NCI-H510A (cell line): ENCODE results near the gene NFE2L2.
"Not testable (repeated sequence)": the region's sequence is repeated elsewhere in the genome, so short reads cannot be mapped to it uniquely, and the experiment has no call there.

ENCODE experiments used
- DNase-seq: peaks from one replicate; lab custom pipeline; 2025; lab: John Stamatoyannopoulos, UW

NFE2L2 gene

DNA sequence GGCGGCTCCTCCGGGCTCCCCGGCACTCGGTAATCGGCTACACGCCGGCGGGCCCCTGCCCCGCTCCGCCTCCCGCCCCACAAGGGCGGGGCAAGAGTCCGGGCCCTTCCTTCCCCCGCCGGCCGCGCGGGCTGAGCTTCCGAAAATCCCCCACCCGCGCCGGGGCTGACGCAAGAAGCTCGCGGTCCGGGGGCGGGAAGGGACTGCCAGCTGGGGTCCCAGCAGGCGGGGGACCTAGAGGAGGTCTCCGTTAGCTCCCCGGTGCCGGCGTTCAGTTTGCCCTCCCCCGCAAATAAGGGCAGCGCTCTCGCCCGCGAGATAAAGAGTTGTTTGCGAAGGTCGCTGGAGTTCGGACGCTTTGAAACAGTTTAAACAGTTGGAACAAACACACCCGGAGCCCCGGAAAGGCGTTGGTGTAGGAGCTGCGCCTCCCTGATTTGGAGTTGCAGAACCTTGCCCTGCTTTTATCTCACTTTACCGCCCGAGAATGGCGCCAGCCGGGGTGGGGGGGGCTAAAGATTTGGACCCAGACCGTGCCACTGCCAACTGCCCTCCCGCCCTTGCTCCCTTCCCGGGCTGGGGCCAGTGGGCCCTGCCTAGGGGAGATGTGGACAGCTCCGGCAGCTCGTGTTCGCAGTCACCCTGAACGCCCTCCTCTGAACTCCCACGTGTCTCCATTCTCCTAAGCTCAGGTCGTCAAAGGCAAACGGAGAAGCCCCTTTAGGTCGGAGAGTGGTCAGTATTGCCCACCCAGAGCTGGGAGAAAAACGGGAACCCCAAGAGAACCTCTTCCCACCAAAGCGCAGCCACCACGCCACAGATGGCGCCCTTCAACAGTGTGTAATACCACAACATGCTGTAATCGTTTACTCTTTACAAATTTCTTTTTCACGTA, at the start of gene NFE2L2:
Gene NFE2L2, minus strand, starts transcription at position 35 of the 895 bp plus-strand sequence. CDS start 151 bp downstream, outside the sequence.
- DNase-seq: peak; percentile 89

DNA sequence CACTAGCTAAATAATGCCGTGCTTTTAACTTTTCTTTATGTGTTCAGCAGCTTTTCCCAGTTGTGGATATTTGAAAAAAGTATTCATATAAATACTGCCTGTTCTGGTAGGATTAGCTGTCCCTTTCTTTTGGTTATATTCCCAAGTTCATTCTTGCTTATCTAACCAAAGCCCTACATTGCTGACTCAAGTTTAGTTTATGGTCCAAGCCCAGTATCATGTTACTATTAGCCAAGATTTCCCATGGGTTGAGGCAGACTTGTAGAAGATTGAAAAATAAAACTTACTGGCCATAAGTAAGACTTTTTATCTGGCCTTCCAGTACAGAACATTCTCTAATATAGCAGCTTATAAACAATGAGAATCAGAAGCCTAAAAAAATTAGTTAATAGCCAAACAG, 49.7 kb upstream of the NFE2L2 start:
- no peak for DNase-seq

DNA sequence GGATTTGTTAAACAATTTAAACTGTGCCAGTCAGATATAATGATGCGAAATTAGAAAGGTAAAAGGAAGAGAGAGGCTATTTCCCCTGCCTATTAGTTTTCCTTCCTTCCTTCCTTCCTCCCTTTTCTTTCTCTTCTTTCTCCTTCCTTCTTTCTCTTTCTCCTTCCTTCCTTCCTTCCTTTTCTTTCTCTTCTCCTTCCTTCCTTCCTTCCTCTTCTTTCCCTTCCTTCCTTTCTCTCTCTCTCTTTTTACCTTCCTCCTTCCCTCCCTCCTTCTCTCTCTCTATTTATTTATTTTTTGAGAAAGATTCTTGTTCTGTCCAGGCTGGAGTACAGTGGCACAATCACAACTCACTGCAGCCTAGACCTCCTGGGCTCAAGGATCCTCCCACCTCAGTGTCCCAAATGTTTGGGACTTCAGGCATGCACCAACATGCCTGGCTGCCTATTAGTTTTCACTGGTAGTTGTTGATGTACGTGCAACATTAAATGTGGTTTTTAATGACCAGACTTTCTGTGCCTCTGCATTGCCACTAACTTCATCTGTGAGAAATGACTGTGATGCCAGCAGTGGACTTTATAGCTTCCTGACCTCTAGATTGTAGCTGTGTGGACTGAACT, 48.7 kb upstream of the NFE2L2 start:
- no peak for DNase-seq

DNA sequence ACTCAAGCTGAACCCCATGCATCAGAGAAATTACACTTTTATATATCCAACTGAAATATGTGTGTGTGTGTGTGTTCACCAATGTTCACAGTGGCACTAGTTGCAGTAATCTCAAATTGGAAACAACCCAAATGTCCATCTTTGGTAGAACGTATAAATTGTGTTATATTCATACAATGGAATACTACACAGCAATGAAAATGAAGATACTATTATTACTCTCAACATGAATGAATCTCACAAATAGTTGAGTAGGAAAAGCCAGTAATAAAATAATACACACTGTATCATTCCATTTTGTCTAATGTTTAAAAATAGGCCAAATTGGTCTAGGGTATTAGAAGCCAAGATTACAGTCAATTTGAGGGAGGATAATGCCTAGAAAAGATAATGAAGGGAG, 48.0 kb upstream of the NFE2L2 start:
- DNase-seq: no peak

DNA sequence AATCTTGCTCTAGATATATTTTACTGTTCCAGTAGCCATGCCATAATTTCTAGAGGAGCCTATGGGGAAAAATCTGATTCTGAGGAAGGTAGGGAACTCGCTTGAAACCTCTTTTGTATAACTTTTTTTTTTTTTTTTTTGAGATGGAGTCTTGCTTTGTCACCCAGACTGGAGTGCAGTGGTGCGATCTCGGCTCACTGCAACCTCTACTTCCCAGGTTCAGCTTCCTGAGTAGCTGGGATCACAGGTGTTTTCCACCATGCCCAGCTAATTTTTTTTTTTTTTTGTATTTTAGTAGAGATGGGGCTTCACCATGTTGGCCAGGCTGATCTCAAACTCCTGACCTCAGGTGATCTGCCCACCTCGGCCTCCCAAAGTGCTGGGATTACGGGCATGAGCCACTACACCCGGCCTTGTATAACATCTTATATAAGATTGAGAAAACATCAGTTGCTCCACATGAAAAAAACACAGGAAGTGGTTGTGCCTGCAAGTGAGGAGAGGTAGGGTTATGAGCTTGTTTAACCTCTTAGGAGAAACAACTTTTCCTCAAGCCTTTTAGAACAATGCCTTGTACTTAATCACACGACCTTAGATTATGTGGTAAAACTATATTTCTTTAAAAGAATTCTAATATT, 45.3 kb upstream of the NFE2L2 start:
- DNase-seq: not testable (repeated sequence)

DNA sequence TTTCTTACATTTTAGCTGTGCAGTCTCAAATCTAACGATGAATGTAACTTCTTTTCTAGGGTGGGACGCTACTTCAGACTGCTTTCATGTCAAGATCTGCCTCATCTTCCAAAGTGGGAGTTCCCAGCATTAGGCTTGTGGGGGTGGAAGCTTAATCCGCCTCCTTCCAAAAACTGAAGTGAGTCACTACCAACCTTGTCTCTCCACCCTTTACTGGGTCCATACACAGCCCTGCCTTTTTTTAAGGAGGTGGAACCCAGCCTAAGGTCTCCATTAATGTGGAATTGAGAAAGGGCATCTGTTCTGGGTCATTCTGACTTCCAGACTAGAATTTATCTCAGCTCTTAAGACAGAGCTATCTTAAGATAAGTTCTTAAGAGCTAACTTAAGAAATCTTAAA, 42.0 kb upstream of the NFE2L2 start:
- DNase-seq: no peak

DNA sequence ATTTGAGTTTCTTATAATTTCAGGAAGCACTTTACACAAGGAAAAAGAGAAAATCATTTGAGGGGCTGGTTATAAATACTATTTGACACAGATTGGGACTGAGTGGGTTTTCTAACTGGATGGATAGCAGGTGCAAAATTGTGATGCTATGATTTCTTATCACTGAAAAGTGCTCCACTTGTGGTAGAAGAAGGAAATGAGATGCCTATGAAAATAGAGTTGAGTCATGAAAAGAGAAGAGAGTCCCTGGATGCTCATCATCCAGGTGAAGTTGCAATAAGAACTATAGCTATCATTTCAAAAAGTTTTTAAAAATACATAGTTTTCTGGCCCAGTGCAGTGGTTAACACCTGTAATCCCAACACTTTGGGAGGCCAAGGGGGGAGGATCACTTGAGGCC, 39.4 kb upstream of the NFE2L2 start:
- DNase-seq: no peak

DNA sequence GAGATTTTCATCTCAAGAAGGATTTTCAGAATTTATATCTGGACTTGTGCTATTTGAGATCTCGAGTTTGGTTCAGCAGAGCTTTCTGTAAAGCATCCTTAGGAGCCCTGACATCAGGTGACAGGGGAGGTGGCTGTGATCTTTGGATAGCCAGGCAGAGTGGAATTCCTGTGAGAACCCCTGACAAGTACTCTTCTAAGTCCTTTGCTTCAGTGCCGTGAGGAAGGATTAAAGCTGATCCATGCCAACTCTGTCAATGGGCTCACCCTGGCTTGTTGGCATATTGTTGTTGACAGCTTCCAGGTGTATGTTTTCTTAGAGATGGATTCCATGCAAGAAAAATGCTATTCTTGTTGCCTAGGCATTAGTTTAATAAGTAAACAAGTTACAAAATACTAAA, 38.0 kb upstream of the NFE2L2 start:
- DNase-seq: no peak

DNA sequence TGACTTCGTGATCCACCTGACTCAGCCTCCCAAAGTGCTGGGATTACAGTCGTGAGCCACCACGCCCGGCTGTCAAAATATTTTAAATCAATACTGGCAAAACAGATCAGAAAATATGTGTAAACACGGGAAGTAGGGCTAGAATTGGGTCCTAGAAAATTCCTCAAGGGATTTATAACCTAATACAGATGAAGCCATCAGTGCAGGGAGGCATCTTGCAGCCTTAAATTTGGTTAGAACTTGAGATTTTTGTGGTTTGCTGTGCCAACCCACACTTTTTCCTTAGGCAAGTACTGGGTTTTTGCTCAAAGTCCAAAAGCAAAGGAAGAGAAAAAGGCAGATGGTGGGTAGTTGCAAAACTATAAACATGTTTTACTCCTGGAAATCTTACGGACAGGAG, 33.7 kb upstream of the NFE2L2 start:
- DNase-seq: no peak

DNA sequence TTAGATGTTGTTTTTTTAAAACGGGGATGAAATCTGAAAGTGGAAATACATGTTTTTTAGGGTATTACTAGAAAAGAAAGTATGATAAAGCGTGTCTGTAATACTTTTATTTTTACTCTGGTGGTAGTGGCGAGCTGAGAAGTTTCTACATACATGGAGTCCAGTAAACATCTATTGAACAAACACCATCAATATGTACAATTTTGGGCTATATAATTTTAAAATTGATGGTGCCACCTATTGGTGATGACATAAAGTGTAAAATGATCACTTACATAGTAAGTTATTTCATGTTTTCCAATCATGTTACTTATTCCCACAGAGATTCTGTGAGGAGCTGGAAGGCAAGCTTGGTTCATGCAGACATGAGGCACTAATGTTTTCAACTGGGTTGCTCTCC, 31.5 kb upstream of the NFE2L2 start:
- DNase-seq: no peak

DNA sequence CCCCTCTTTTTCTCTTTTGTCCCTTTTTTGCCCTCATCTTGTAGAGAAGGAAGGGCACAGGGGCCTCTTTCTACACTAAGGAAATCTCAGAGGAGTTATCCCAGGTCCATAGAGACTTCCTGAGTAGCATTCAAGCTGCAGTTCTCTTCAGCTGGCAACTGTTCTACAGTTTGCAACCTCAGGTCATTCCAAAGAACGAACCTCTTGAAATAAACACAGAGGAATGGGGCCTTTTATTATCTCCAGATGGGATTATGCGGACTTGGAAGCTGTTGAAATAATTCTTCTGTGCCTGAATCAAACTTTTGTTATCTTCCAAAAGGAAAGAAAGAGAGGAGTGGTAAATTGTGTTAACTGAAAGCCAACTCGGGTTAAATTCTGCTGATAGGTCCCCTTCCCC, 31.0 kb upstream of the NFE2L2 start:
- DNase-seq: no peak

DNA sequence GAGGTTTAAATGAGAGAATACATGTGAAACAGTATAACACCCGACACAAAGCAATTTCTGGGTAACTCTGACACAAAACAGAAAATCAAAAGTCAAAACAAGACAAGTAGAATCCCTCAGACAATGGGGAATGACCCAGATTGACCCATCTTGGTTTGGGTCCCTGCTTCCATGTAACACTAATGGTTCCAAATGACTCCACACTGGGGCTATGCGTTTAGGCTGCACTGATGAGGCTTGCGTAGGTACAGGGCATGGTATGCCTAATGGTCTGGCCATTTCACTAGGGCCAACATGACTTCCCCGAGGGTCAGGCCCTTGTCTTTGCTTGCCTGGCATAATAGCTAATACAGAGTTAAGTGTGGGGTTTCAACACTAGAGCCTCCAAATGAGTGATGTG, 27.2 kb upstream of the NFE2L2 start:
- DNase-seq: no peak

DNA sequence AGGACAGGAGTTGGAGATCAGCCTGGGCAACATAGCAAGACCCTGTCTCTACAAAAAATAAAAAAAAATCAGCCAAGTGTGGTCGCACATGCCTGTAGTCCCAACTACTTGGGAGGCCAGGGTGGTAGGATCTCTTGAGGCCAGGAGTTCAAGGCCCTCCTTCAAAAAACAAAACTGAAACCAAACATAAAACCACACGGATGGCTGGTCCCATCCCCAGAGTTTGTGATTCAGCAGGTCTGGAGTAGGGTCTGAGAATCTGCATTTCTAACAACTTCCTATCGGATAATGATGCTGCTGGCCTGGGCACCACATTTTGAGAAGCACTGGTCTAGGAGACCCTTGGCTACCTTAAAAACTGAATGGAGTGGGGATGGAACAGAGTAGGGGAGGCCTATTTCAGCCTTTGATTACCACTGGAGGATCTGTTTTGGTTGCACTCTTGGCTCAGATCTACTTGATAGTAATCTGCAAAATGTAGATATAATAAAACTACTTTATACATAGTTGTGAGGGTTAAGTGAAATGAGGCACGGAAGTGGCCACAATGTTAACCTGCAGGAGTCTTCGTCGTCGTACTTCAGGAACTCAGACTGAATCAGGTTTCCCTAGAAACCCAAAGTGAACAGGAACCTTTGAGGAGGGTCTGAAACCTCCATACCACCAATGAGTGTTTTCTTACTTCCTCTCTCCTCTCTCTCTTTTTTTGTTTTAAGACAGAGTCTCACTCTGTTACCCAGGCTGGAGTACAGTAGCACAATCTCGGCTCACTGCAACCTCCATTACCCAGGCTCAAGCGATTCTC, 25.5 kb upstream of the NFE2L2 start:
- DNase-seq: no peak

DNA sequence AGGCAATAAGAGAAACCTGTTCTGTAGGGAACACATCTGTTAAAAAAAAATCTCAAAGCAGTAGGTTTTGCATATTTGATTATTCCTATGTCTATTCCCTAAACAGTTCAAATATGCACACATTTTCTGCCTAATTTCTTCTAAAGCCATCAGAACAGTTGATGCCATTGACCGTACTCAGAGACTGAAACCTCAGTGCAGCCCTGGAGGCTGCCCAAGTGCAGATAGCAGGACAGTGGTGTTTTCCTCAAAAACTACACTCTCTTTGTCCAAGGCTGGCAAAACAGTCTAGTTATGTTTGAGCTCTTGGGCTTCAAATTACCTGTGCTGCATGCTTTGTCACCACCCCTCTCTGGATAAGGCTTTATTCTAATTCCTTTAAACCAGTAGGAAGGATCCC, 23.3 kb upstream of the NFE2L2 start:
- no peak for DNase-seq

DNA sequence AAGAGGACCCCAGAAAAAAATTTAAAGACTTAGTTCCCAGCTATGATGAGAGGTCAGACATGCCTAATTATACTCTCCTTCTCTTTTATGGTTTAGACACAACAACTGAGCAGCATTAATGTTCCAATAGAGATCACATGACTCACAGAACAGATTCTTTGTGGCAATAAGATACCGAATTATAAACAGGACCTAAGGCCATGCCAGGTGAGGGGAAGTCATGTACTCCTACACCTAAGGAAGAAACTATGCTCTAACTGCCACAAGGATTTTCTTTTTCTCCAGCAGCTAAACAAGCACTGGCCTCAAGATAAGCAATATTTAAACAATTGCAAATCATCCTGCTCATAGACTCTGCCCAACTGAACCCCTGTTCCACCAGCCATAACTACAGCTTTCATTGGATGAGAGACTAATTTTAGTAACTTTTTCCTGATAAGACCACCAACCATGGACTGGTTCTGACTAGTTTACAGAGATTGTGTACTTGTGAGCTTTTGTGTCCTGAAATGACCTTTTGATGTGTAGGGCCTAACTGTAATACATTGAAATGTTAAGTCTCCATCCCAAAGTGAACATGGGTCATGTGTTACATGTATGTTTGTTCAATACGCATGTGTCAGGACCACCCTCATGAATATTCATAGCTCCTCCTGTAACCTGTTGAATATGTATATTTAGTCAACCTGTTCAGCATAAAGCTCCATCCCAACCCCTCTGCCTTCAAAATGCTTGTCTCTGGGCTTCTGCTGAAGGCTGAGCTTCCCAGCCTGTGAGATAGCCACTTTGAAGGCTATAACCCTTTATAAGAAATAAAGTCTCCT, 21.6 kb upstream of the NFE2L2 start:
- no peak for DNase-seq

DNA sequence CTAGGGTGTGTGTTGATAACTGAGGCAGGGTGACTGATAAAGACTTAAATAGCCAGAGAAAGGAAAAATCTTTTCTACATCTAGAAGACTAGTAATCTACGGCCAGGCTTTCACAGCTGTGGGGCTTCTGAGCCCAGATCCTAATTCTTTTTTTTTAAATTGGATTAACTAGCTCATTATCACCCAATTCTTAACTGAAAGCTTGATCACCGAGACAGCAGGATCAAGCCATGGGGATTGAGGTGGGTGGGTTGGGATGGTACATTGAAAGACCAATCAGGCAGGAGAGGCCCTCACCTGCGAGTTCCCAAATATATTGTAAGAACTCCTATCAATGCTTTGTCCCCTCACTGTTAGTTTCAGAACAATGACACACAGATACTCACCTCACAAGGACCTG, 20.0 kb upstream of the NFE2L2 start:
- DNase-seq: no peak

DNA sequence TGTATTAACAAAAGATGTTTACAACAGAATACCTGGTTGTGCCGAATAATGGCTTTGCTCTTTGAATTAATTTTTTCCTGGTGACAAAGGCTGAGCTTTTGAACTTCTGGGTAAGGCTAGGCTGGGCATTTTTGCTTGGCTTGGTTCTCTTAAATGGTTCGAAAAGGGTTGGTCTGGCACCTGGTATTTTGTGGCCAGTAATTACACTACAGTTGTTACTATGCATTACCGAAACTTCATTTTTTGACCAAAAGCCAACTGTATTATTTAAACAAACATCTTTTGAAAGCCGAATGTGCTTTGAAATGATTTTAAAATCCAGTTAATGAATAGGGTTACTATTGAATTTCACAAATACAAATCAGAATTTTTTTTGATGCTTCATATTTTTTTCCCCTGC, 19.4 kb upstream of the NFE2L2 start:
- no peak for DNase-seq

DNA sequence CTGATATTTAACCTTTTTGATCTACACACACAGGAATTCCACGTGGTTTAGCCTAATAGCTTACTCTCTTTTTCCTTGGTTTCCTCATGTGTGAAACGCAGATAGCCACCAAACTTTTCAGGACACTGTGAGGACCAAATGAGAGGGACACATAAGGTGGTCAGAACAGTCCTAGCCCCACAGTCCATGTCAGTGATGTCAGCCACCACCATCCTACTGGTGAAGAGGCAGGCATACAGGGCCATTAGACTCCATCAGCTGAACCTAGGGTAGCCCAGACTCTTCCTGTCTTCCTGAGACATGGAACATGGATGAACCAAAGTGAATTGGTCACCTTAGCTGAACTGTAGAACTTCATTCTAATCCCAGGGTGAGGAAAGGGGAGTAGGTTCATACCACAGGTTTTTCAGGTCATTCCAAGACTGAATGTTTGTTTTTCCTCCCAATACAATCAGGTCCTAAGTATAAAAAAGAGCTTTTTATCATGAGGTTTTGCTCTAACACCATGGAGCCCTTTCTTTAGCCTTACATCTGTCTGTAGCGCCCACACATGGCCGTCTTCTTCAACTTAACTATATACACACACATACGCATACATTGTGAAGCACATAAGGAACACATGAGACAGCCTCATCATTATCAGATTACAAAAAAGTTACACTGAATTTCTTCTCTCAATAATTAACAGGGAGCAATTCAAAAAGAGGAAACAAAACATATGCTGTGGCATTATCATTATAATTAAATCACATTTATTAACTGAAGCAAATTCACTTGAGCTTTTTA, 18.5 kb upstream of the NFE2L2 start:
- DNase-seq: no peak

DNA sequence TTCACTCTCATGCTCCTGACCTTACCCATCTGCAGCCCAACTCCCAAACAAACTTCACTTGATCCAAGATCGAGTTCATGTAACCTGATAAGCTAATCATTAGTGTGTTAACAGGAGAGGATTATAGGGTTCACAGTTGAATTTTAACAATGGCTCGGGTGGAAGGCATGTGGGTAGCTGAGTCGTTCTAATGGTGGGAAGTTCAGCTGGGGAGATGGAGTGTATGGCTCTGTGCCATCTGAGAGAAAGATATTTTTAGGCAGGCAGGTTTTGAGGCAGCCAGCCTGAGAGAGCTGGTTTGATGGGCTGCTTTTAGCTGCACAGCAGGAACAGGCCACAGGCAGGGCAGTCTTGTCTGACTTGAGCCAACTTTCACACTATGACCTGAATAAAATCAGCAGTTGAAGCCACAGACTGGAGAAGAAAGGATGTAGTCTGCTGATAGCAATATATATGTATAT, 17.7 kb upstream of the NFE2L2 start:
- no peak for DNase-seq

DNA sequence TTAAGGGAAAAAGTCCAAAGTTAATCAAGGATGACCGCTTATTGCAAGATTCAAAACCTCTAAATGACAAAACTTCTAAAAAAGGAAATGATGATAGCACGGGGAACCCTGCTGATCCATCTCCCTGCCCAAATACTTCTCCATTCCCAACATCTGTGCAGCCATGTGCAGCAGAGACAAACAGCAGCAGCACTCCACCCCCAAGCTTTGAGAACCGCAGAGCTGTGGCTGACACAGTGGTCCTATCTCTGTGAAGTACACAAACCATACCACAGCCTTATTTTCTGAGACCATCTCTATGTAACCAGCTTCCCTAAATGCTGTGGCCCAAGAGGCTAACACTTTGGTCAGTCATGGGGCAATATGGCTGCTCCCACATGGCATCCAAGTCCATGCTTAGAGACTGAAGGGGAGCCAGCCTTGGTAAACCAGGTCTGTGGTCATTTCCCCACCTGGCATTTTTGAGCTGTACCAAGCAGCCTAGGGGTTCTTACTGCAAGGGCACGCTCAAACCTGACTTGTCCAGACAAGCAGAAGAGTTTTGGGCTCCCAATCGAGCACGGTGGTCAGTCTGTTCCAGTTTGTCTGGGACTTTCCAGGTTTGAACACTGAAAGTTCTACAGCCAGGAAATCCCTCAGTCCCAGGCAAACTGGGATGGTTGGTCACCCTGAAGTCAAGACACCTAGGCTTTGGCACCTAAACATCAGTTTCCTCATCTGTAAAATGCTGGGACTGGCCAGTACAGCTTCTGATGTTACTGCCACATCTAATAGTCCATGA, 17.1 kb upstream of the NFE2L2 start:
- no peak for DNase-seq
